Measurements from ENCODE around the gene ZNF516.

ZNF516 gene

GRCh38 chr18:76490670-76491472 is 4.2 kb downstream of the ZNF516 start:
- TF ChIP-seq ZBTB7A (IDR thresholded peaks at IDR 0.05; ENCODE audit: low read depth) (peak; percentile 51), EGR1 (IDR thresholded peaks at IDR 0.05) (peak; percentile 50; the same call in 1 of the 2 replicates), MAX (IDR thresholded peaks at IDR 0.05) (peak; percentile 65), YY1 (IDR thresholded peaks at IDR 0.05; ENCODE audit: low read depth) (no peak), CEBPB (IDR thresholded peaks at IDR 0.05) (peak; percentile 44; the same call in 1 of the 2 replicates)

- no peak for TF ChIP-seq TAF1 (IDR thresholded peaks at IDR 0.05; ENCODE audit: low read depth)
- TF ChIP-seq RAD21 (IDR thresholded peaks at IDR 0.05; ENCODE audit: low read depth) = no peak
- no peak for TF ChIP-seq EGR1 (IDR thresholded peaks at IDR 0.05)
- no peak for TF ChIP-seq CEBPB (IDR thresholded peaks at IDR 0.05)
- TF ChIP-seq FOXM1 (IDR thresholded peaks at IDR 0.05; ENCODE audit: borderline replicate concordance, low read depth) = no peak
- no peak for TF ChIP-seq EP300 (IDR thresholded peaks at IDR 0.05; ENCODE audit: borderline replicate concordance)
- no peak for TF ChIP-seq USF1 (IDR thresholded peaks at IDR 0.05)
- no peak for TF ChIP-seq REST (IDR thresholded peaks at IDR 0.05; ENCODE audit: low read depth)
- no peak for TF ChIP-seq ZBTB7A (IDR thresholded peaks at IDR 0.05; ENCODE audit: low read depth)
- no peak for TF ChIP-seq NFIC (IDR thresholded peaks at IDR 0.05)
- TF ChIP-seq MAX (IDR thresholded peaks at IDR 0.05) = no peak
- TF ChIP-seq YY1 (IDR thresholded peaks at IDR 0.05; ENCODE audit: low read depth) = no peak
- no peak for TF ChIP-seq TEAD4 (IDR thresholded peaks at IDR 0.05)
- no peak for TF ChIP-seq CREB1 (IDR thresholded peaks at IDR 0.05; ENCODE audit: low read depth)
- TF ChIP-seq TCF12 (IDR thresholded peaks at IDR 0.05; ENCODE audit: low read depth) = no peak
Measured at GRCh38 chr18:76490033-76490432, 5.0 kb downstream of the ZNF516 start.

GRCh38 chr18:76489081-76489480 is 6.0 kb downstream of the ZNF516 start:
- TF ChIP-seq REST (IDR thresholded peaks at IDR 0.05; ENCODE audit: low read depth) = no peak

GRCh38 chr18:76488190-76488589 is 6.9 kb downstream of the ZNF516 start:
- TF ChIP-seq CEBPB (IDR thresholded peaks at IDR 0.05) = no peak
- no peak for TF ChIP-seq MAX (IDR thresholded peaks at IDR 0.05)
- no peak for TF ChIP-seq REST (IDR thresholded peaks at IDR 0.05; ENCODE audit: low read depth)
- TF ChIP-seq EGR1 (IDR thresholded peaks at IDR 0.05) = no peak
- no peak for TF ChIP-seq CREB1 (IDR thresholded peaks at IDR 0.05; ENCODE audit: low read depth)
- no peak for TF ChIP-seq EP300 (IDR thresholded peaks at IDR 0.05; ENCODE audit: borderline replicate concordance)
- no peak for TF ChIP-seq ZBTB7A (IDR thresholded peaks at IDR 0.05; ENCODE audit: low read depth)
- no peak for TF ChIP-seq RAD21 (IDR thresholded peaks at IDR 0.05; ENCODE audit: low read depth)
- no peak for TF ChIP-seq USF1 (IDR thresholded peaks at IDR 0.05)
- no peak for TF ChIP-seq FOXM1 (IDR thresholded peaks at IDR 0.05; ENCODE audit: borderline replicate concordance, low read depth)
- TF ChIP-seq NFIC (IDR thresholded peaks at IDR 0.05) = no peak
- no peak for TF ChIP-seq YY1 (IDR thresholded peaks at IDR 0.05; ENCODE audit: low read depth)
- TF ChIP-seq TEAD4 (IDR thresholded peaks at IDR 0.05) = no peak
- no peak for TF ChIP-seq TCF12 (IDR thresholded peaks at IDR 0.05; ENCODE audit: low read depth)
- TF ChIP-seq TAF1 (IDR thresholded peaks at IDR 0.05; ENCODE audit: low read depth) = no peak
